HG03108 (cell line): ENCODE results near the gene COTL1.
A peak's percentile ranks its signal among the peaks of the same experiment; 100 is the strongest.
"Not testable (repeated sequence)": the region's sequence is repeated elsewhere in the genome, so short reads cannot be mapped to it uniquely, and the experiment has no call there.

ENCODE experiments used
- ATAC-seq: cut with Tn5 transposase; IDR thresholded peaks from one replicate; pipeline ENCODE4 v1.9.1; 2021; ENCODE audit warnings: moderate library complexity; ENCODE audit not compliant: unreplicated experiment

Gene COTL1

GRCh38 chr16:84574191-84574590 is 43.7 kb downstream of the COTL1 start:
- ATAC-seq: no peak

- no peak for ATAC-seq
Observed at GRCh38 chr16:84572096-84572495, 45.8 kb downstream of the COTL1 start.

GRCh38 chr16:84571506-84571905 is 46.4 kb downstream of the COTL1 start:
- no peak for ATAC-seq

DNA sequence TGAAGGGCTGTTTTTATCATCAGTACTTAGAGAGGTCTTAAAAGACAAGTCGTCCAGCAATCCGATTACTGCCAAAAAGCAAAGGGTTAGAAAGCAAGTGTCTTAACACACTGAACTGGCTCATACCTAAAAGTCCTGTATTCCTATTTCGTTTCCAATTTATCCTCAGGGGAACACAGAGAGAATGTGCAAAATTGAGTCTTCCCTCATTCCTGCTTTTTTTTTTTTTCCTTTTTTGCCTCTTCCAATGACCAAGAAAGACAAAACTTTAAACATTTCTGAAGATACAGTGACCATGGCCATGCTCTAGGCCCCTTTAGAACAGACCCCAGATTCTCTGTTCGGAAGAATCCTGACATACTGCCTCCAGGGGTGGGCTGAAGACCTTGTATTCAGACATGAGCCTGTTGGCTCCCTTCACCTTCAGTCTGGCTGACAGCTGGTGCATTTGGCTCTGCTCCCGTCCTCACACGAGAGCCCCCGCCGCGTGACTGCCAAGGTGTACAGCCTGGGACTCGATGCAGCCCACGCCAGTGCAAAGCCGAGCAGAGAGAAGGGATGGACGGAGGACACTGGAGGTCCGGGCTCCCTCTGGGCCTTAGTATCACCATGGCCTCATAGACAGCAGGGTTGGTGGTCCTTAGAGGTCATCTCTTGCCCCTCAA is 47.0 kb downstream of the COTL1 start:
- ATAC-seq: no peak

DNA sequence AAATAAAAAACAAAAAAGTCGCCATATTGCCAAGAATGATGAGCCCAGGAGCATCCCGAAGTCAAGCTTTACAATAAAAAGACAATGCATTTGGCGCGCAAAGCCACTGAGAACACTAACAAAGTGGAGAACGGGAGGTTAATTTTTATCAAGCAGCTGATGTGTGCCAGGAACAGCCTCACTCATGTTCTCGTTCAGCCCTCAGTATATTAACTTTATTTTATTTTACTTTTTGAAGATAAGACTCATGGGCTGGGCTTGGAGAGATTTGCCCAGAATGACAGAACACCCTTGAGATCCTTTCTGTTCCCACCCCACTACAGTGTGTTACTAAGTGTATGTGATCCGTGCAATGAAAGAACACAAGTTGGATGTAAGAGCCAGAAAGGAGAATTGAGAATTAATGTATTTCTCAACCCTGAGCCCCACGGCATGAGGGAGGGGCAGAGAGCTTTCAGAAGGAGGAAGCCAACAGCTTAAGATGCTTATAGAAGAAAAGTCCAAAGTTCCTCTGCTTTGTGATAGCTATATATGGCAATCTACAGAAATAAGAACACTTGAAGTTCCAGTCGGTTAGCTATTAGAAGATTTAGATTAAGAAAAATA is 48.4 kb downstream of the COTL1 start:
- no peak for ATAC-seq

GRCh38 chr16:84568066-84568465 is 49.8 kb downstream of the COTL1 start:
- no peak for ATAC-seq

DNA sequence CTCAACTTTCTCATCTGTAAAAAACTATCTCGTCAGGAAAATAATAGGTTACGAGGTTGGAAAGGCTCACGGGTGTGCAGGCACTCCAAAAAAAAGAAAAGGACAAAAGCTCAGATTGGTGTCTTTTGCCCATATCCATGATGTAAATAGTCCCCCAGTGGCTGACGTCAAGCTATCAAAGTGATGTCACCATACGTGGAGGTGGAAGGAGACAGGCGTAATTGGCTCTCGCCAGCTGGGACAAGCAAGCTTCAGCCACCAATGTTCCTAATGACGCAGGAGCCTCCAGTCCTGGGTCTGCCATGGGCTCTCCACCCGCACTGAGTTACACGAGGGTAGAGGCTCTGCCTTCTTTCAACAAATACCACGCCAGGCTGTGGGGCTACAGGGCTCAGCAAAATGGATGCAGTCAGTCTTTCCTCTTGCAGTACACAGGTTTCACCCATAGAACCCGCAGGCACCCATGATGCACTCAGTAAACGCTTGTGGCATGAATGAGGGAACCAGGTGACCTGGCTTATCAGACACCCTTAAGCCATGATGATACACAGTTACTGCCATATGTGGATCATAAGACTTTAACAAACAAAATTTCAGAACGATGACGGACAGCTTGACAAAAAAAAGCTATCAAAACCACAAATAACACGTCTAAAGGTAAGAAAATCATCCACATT is 50.5 kb downstream of the COTL1 start:
- ATAC-seq: no peak

- no peak for ATAC-seq
Observed at GRCh38 chr16:84566545-84567257, 51.2 kb downstream of the COTL1 start.

GRCh38 chr16:84565669-84566495 is 52.0 kb downstream of the COTL1 start:
- no peak for ATAC-seq

- ATAC-seq: no peak
Observed at GRCh38 chr16:84563786-84564420, 54.0 kb downstream of the COTL1 start.

GRCh38 chr16:84563064-84563715 is 54.7 kb downstream of the COTL1 start:
- no peak for ATAC-seq

DNA sequence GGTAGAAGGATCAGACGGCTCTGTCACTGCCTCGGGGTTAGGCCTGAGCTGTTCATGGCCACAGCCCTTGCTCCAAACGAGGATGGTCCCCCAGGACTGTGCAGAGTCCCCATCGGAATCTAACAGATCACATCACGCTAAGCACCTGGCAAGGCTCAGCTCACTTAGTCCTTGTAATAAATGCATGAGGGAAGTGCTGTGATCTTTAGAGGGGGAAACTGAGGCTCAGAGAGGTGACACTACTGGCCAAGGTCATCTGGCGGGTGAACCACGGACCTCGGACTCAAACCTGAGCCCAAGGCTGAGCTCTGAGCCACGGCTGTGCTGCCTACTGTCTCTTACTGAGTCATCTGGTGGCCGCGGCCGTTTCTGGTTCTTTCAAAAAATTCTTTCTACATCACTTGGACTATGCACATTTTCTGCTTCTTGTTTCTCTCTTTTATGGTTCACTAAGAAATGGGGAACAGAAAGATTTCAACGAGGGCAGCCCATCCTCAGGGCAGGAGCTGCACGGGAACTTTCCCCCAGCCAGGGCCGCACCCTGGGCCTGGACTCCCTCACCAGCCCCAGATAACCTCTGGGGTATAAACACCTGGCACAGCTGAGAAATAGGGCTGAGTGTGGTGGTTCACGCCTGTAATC is 55.6 kb downstream of the COTL1 start:
- ATAC-seq: peak; percentile 58

DNA sequence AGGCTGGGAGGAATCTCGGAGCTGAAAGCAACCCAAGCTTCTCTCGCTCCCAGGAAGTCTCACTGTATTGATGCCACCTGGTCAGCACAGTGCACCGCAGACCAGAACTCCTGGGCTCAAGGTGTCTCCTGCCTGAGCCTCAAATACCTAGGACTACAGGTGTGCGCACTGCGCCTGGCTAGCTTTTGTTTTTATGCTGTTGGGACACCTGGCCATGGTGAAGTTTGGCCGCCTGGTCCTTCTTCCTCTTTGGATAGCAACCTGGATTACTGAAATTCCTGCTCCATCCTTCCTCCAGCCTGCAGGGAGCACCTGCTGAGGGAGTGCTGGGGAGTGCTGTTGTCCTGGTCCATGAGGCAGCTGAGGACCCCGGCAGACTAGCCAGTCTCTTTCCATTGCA is 56.6 kb downstream of the COTL1 start:
- ATAC-seq: no peak

- ATAC-seq: no peak
Observed at GRCh38 chr16:84560269-84560668, 57.6 kb downstream of the COTL1 start.

DNA sequence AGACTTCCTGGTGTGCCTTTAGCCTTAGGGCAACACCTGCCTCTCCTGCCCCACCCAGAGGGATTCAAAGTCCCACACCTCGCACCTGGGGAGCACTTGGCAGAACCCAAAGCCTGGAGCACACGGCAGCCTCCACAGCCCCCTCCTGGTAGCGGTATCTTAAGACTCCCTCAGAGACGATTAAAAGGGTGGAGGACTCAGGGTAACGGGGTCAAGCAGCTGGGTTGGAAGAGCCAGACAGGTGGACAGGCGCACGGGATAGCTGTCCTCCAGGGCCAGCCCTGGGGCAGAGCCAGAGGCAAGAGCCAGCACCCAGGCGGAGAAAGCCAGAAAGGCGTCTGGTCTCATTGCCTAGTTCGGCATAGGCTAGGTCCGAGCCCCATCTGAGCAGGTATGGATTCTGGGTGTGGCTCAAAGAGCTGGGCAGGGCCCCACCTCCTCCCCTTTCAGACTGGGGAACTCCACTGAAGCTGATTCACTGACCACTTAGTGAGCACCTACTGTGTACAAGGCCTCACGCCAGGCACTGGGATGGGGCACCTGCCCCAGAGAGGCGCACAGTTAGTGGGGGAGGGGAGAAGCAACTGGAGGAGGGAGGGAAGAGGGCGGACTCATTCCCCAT is 58.5 kb downstream of the COTL1 start:
- ATAC-seq: no peak

DNA sequence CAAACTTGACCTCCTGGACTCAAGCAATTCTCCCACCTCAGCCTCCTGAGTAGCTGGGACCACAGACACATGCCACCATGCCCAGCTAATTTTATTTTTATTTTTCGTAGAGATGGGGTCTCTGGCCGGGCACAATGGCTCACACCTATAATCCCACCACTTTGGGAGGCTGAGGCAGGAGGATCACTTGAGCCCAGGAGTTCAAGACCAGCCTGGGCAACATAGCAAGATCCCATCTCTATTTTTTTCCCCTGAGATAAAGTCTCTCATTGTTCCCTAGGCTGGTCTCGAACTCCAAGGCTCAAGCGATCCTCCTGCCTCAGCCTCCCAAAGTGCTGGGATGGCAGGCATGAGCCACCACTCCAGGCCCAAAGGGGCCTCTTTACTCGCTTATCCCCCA is 59.0 kb downstream of the COTL1 start:
- ATAC-seq: not testable (repeated sequence)

GRCh38 chr16:84557504-84557903 is 60.4 kb downstream of the COTL1 start:
- no peak for ATAC-seq

- no peak for ATAC-seq
Observed at GRCh38 chr16:84557059-84557458, 60.8 kb downstream of the COTL1 start.
